HepG2 (cell line): Measurements from ENCODE around the gene ITPK1. TPM values are rescaled to one million over a fixed set of nuclear protein-coding genes. Genes with fewer than 3 reads are reported as not detected.

ENCODE experiments used
- AGO2 ChIP-seq: fragments of 200-400 bp; formaldehyde crosslinking; optimal IDR thresholded peaks from 2 replicates; pipeline ENCODE3; 2017; ENCODE audit warnings: mild to moderate bottlenecking, low read depth, low read length, moderate library complexity
- MYNN ChIP-seq: sonication (generic); formaldehyde crosslinking; IDR thresholded peaks from 2 replicates; pipeline ENCODE4 v1.4.0; 2020; ENCODE audit warnings: mild to moderate bottlenecking, low read depth, missing genetic modification reagents
- NFATC3 ChIP-seq: sonication (generic); formaldehyde crosslinking; IDR thresholded peaks from 2 replicates; pipeline ENCODE4 v1.5.1; 2020; ENCODE audit warnings: mild to moderate bottlenecking, missing genetic modification reagents
- NFKB2 ChIP-seq: sonication (generic); formaldehyde crosslinking; IDR thresholded peaks from 2 replicates; pipeline ENCODE4 v1.4.0; 2020; ENCODE audit warnings: missing genetic modification reagents, borderline replicate concordance
- PCBP1 ChIP-seq: fragments of 200-400 bp; formaldehyde crosslinking; IDR thresholded peaks from 2 replicates; pipeline ENCODE4 v1.6.1; 2017; ENCODE audit warnings: mild to moderate bottlenecking, low read depth, low read length, borderline replicate concordance
- RBM39 ChIP-seq: fragments of 200-400 bp; formaldehyde crosslinking; IDR thresholded peaks from one replicate; pipeline ENCODE4 v1.6.1; 2018; ENCODE audit warnings: antibody characterized with exemption, mild to moderate bottlenecking, low read depth, low read length; ENCODE audit not compliant: poor library complexity, severe bottlenecking
- REPIN1 ChIP-seq: sonication (generic); formaldehyde crosslinking; IDR thresholded peaks from 2 replicates; pipeline ENCODE4 v1.8.0; 2022; ENCODE audit warnings: missing genetic modification reagents, low read depth, mild to moderate bottlenecking, borderline replicate concordance
- RFX5 ChIP-seq: IDR thresholded peaks from 2 replicates; pipeline ENCODE4 v1.6.1; 2011; ENCODE audit warnings: low read depth, low read length, improper control_type of control experiment
- RNF2 ChIP-seq: fragments of 450-650 bp; conservative IDR thresholded peaks from 2 replicates; pipeline ENCODE4 v1.6.1; 2016; ENCODE audit warnings: low read depth
- ZFY ChIP-seq: sonication (generic); formaldehyde crosslinking; IDR thresholded peaks from 2 replicates; pipeline ENCODE4 v1.4.0; 2020; ENCODE audit warnings: missing genetic modification reagents
- ZNF253 ChIP-seq: sonication (generic); formaldehyde crosslinking; IDR thresholded peaks from 2 replicates; pipeline ENCODE4 v1.8.0; 2022; ENCODE audit warnings: mild to moderate bottlenecking, missing genetic modification reagents, borderline replicate concordance
- ZNF841 ChIP-seq: sonication (generic); formaldehyde crosslinking; IDR thresholded peaks from 2 replicates; pipeline ENCODE4 v1.8.1; 2023; ENCODE audit warnings: missing genetic modification reagents, borderline replicate concordance
- polyA plus RNA-seq, 8 experiments: library from polyadenylated mRNA; depleted of rRNA in 3 of 8; stranded (reverse) in 7 of 8; unstranded in 1 of 8; fragments of >200 nt; fragmentation: Illumina TruSeq in 4 of 8; extraction: Trizol in 4 of 8; gene quantifications; 2 replicates each; pipeline versions ENCODE4 v1.2.1 to v1.2.3, GENCODE V29; 2011 to 2016; ENCODE audit warnings: low read depth in 4 of 8, missing spikeins in 1 of 8, mixed read lengths in 1 of 8; ENCODE audit not compliant: insufficient read depth in 1 of 8
- total RNA-seq, 5 experiments: library from RNA; depleted of rRNA; stranded (reverse); fragments of >200 nt; fragmentation: Illumina TruSeq; extraction: Trizol; gene quantifications; 2 replicates each; pipeline ENCODE4 v1.2.3, GENCODE V29; 2016; ENCODE audit warnings: low read depth in 1 of 5
- TF ChIP-seq, protein P1 (sequence below): sonication (generic); formaldehyde crosslinking; IDR thresholded peaks from 2 replicates; pipeline ENCODE4 v1.5.1; 2020; ENCODE audit warnings: mild to moderate bottlenecking, moderate library complexity, missing genetic modification reagents
- TF ChIP-seq, protein P2 (sequence below): sonication (generic); formaldehyde crosslinking; IDR thresholded peaks from one replicate; pipeline ENCODE4 v1.5.1; 2020; ENCODE audit warnings: mild to moderate bottlenecking, missing genetic modification reagents; ENCODE audit errors: not compliant biosample characterization
- TF ChIP-seq, protein P3 (sequence below): sonication (generic); formaldehyde crosslinking; IDR thresholded peaks from 2 replicates; pipeline ENCODE4 v1.5.1; 2020; ENCODE audit warnings: missing genetic modification reagents, mild to moderate bottlenecking, borderline replicate concordance
- TF ChIP-seq, protein P4 (sequence below): sonication (generic); formaldehyde crosslinking; IDR thresholded peaks from 2 replicates; pipeline ENCODE4 v1.4.0; 2020; ENCODE audit warnings: missing genetic modification reagents

ITPK1 gene
- total and polyA plus RNA-seq, 2 of the 13 experiments (the other 11 are each of a cell fraction or from before 2014, with no cell fraction given), result 20.5 to 47.5 TPM

DNA sequence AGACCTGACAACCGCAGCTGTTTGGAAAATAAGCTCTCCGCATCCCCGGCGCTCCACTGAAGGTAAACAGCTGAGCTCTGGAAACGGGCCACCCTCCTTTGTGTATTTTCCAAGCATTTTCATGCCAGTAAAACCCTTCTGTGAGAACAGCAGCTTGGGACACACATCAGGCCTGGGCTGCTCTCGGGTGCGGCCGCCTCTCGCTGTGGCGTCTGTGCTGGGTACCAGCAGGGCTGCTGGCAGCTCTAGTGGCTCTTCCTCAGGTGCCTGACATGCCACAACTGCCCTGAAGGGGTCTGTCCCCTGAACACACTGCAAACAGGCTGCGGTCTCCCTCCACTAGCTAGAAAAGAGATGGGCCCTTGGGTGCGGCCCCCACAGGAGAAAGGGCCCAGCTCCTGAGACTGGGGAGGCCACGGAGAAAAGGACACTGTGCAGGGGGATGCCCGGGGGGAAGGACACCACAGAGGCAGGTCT is 96.3 kb downstream of the ITPK1 start (continued):
- TF ChIP-seq, protein P1, sequence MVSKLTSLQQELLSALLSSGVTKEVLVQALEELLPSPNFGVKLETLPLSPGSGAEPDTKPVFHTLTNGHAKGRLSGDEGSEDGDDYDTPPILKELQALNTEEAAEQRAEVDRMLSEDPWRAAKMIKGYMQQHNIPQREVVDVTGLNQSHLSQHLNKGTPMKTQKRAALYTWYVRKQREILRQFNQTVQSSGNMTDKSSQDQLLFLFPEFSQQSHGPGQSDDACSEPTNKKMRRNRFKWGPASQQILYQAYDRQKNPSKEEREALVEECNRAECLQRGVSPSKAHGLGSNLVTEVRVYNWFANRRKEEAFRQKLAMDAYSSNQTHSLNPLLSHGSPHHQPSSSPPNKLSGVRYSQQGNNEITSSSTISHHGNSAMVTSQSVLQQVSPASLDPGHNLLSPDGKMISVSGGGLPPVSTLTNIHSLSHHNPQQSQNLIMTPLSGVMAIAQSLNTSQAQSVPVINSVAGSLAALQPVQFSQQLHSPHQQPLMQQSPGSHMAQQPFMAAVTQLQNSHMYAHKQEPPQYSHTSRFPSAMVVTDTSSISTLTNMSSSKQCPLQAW (CRISPR knock-in tag), result no peak
- TF ChIP-seq REPIN1 (CRISPR knock-in tag), result no peak
- TF ChIP-seq, protein P2, sequence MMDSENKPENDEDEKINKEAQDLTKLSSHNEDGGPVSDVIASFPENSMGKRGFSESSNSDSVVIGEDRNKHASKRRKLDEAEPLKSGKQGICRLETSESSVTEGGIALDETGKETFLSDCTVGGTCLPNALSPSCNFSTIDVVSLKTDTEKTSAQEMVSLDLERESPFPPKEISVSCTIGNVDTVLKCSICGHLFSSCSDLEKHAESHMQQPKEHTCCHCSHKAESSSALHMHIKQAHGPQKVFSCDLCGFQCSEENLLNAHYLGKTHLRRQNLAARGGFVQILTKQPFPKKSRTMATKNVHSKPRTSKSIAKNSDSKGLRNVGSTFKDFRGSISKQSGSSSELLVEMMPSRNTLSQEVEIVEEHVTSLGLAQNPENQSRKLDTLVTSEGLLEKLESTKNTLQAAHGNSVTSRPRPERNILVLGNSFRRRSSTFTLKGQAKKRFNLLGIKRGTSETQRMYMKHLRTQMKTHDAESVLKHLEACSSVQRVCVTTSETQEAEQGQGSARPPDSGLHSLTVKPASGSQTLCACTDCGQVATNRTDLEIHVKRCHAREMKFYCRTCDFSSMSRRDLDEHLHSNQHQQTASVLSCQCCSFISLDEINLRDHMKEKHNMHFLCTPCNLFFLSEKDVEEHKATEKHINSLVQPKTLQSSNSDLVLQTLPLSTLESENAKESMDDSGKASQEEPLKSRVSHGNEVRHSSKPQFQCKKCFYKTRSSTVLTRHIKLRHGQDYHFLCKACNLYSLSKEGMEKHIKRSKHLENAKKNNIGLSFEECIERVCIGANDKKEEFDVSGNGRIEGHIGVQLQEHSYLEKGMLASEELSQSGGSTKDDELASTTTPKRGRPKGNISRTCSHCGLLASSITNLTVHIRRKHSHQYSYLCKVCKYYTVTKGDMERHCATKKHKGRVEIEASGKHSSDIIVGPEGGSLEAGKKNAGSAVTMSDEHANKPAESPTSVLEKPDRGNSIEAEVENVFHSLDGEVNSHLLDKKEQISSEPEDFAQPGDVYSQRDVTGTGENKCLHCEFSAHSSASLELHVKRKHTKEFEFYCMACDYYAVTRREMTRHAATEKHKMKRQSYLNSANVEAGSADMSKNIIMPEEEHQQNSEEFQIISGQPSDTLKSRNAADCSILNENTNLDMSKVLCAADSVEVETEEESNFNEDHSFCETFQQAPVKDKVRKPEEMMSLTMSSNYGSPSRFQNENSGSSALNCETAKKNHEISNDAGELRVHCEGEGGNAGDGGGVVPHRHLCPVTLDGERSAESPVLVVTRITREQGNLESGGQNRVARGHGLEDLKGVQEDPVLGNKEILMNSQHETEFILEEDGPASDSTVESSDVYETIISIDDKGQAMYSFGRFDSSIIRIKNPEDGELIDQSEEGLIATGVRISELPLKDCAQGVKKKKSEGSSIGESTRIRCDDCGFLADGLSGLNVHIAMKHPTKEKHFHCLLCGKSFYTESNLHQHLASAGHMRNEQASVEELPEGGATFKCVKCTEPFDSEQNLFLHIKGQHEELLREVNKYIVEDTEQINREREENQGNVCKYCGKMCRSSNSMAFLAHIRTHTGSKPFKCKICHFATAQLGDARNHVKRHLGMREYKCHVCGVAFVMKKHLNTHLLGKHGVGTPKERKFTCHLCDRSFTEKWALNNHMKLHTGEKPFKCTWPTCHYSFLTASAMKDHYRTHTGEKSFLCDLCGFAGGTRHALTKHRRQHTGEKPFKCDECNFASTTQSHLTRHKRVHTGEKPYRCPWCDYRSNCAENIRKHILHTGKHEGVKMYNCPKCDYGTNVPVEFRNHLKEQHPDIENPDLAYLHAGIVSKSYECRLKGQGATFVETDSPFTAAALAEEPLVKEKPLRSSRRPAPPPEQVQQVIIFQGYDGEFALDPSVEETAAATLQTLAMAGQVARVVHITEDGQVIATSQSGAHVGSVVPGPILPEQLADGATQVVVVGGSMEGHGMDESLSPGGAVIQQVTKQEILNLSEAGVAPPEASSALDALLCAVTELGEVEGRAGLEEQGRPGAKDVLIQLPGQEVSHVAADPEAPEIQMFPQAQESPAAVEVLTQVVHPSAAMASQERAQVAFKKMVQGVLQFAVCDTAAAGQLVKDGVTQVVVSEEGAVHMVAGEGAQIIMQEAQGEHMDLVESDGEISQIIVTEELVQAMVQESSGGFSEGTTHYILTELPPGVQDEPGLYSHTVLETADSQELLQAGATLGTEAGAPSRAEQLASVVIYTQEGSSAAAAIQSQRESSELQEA (CRISPR knock-in tag), result peak; percentile 70
- TF ChIP-seq ZFY (CRISPR knock-in tag), result no peak
- TF ChIP-seq NFATC3, result 0 out of 2 replicates have a peak, but pooled peaks have one; percentile 28
- TF ChIP-seq MYNN, result no peak
- TF ChIP-seq ZNF841, result no peak
- no peak for TF ChIP-seq ZNF253 (CRISPR knock-in tag)
- TF ChIP-seq AGO2, result peak; percentile 69
- TF ChIP-seq, protein P3, sequence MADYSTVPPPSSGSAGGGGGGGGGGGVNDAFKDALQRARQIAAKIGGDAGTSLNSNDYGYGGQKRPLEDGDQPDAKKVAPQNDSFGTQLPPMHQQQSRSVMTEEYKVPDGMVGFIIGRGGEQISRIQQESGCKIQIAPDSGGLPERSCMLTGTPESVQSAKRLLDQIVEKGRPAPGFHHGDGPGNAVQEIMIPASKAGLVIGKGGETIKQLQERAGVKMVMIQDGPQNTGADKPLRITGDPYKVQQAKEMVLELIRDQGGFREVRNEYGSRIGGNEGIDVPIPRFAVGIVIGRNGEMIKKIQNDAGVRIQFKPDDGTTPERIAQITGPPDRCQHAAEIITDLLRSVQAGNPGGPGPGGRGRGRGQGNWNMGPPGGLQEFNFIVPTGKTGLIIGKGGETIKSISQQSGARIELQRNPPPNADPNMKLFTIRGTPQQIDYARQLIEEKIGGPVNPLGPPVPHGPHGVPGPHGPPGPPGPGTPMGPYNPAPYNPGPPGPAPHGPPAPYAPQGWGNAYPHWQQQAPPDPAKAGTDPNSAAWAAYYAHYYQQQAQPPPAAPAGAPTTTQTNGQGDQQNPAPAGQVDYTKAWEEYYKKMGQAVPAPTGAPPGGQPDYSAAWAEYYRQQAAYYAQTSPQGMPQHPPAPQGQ, result no peak
- no peak for TF ChIP-seq RFX5
- no peak for TF ChIP-seq PCBP1
- peak; percentile 79 for TF ChIP-seq RBM39
- no peak for TF ChIP-seq RNF2
- 0 out of 2 replicates have a peak, but pooled peaks have one; percentile 14 for TF ChIP-seq NFKB2
- TF ChIP-seq, protein P4, sequence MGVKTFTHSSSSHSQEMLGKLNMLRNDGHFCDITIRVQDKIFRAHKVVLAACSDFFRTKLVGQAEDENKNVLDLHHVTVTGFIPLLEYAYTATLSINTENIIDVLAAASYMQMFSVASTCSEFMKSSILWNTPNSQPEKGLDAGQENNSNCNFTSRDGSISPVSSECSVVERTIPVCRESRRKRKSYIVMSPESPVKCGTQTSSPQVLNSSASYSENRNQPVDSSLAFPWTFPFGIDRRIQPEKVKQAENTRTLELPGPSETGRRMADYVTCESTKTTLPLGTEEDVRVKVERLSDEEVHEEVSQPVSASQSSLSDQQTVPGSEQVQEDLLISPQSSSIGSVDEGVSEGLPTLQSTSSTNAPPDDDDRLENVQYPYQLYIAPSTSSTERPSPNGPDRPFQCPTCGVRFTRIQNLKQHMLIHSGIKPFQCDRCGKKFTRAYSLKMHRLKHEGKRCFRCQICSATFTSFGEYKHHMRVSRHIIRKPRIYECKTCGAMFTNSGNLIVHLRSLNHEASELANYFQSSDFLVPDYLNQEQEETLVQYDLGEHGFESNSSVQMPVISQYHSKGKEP, result no peak
